ENCODE data around the gene PCTP. TPM values are rescaled to one million over a fixed set of nuclear protein-coding genes. Genes with fewer than 3 reads are reported as not detected.

PCTP gene
- total RNA-seq, 2 experiments from 2014 or later: 7.7 to 8.2 TPM

- CTCF ChIA-PET: interaction anchor here (1.0 kb wide), 1 partner anchor 10 kb away, joined by 4 read pairs; no protein-coding TSS in a partner anchor
- peaks cover 2% of the 10 kb centered on the region for H3K4me1 Mint-ChIP-seq (ENCODE audit: low read depth)
- ATAC-seq (no peak), DNase-seq (no peak)
- peaks cover 39% of the 10 kb centered on the region for H3K27me3 Mint-ChIP-seq (ENCODE audit: low read depth)
- H3K4me3 Mint-ChIP-seq: no peak overlapping the region
- POLR2A ChIA-PET: no interaction called here
- H3K27ac Mint-ChIP-seq: no peak overlapping the region
- no peaks in the 10 kb centered on the region for H3K36me3 Mint-ChIP-seq (ENCODE audit: low read depth)
- no peaks in the 10 kb centered on the region for H3K9me3 Mint-ChIP-seq (ENCODE audit: insufficient read depth)
These were observed 5.6 kb upstream of the PCTP start for GRCh38 chr17:55745258-55745657.

DNA sequence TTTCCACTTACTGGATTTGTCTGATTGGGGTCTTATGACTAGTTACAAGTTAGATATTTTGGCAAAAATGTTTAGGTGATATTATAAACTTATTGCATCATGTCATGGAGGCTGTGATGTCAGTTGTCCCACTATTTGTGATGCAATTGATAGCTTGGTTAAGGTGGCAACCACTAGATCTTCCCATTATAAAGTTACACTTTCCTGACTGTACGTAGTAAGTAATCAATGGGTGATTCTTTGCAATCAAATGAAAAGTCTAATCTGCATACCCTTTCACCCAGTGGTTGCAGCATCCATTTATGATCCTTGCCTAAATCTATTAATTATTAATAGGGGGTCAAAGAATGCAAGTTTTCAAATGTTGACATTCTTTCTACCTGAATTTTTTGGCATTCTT, 4.4 kb upstream of the PCTP start:
- H3K27me3 Mint-ChIP-seq (ENCODE audit: low read depth): peaks cover 35% of the 10 kb centered on the region
- no peaks in the 10 kb centered on the region for H3K9me3 Mint-ChIP-seq (ENCODE audit: insufficient read depth)
- no peak overlapping the region for H3K27ac Mint-ChIP-seq
- H3K4me1 Mint-ChIP-seq (ENCODE audit: low read depth): peaks cover 10% of the 10 kb centered on the region
- DNase-seq (no peak), ATAC-seq (no peak)
- H3K4me3 Mint-ChIP-seq: no peak overlapping the region
- ChIA-PET POLR2A (no interaction called here), CTCF (no interaction called here)
- H3K36me3 Mint-ChIP-seq (ENCODE audit: low read depth): no peaks in the 10 kb centered on the region

- Mint-ChIP-seq H3K4me1 (ENCODE audit: low read depth) (peaks cover 16% of the 10 kb centered on the region), H3K4me3 (no peak overlapping the region), H3K27ac (no peak overlapping the region), H3K27me3 (ENCODE audit: low read depth) (peaks cover 31% of the 10 kb centered on the region), H3K9me3 (ENCODE audit: insufficient read depth) (no peaks in the 10 kb centered on the region), H3K36me3 (ENCODE audit: low read depth) (no peaks in the 10 kb centered on the region)
- DNase-seq: no peak
- no peak for ATAC-seq
- ChIA-PET CTCF (no interaction called here), POLR2A (no interaction called here)
These were observed 3.6 kb upstream of the PCTP start for GRCh38 chr17:55747209-55747608.

DNA sequence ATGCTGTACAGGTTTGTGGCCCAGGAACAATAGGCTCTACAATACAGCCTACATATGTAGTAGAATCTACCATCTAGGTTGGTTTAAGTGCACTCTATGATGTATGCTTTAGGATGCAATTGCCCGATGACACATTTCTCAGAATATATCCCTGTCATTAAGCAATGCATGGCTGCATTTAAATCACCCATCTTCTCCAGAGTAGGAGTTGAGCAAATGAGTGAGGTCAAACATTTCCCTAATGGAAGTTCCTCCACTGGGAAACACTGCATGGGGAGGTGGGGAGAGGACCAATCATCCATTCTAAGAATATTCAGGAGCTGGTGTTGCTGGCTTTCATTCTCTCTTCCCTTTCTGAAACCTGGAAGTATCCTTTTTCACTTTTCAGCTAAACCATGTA, 2.0 kb upstream of the PCTP start:
- ATAC-seq (no peak), DNase-seq (no peak)
- no peak overlapping the region for H3K27ac Mint-ChIP-seq
- POLR2A ChIA-PET: no interaction called here
- no peaks in the 10 kb centered on the region for H3K9me3 Mint-ChIP-seq (ENCODE audit: insufficient read depth)
- CTCF ChIA-PET: interaction anchor here (3.1 kb wide), 1 partner anchor 14 kb away, joined by 23 read pairs; no protein-coding TSS in a partner anchor
- peaks cover 17% of the 10 kb centered on the region for H3K4me1 Mint-ChIP-seq (ENCODE audit: low read depth)
- no peak overlapping the region for H3K4me3 Mint-ChIP-seq
- H3K36me3 Mint-ChIP-seq (ENCODE audit: low read depth): peaks cover 3% of the 10 kb centered on the region
- peaks cover 29% of the 10 kb centered on the region for H3K27me3 Mint-ChIP-seq (ENCODE audit: low read depth)

DNA sequence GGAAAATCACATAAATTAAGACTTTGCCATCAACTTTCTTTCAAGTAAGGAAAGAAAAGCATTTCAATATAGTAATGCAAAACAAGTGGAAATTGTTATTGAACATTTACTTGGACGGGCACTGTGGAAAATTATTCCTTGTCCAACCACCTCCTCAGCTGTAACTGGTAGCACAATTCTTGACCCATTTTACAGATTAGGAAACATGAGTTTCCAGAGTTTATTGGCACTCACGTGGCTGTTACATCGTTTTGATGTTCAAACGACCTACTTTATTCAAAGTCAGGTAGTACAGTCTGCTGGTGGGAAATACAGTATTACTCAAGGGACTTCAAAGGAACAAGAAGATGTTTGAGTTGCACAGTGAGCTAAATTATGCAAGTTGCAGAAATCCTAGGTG, 866 bp upstream of the PCTP start:
- ATAC-seq (no peak), DNase-seq (no peak)
- CTCF ChIA-PET: interaction anchor here (0.6 to 3.1 kb wide), 2 partner anchors 15 to 680 kb away, joined by 3 to 23 read pairs; no protein-coding TSS in a partner anchor
- H3K4me3 Mint-ChIP-seq: peak overlapping the region; percentile 73
- peaks cover 17% of the 10 kb centered on the region for H3K4me1 Mint-ChIP-seq (ENCODE audit: low read depth)
- no peak overlapping the region for H3K27ac Mint-ChIP-seq
- POLR2A ChIA-PET: interaction anchor here (0.6 kb wide), 1 partner anchor 144 kb away, joined by 3 read pairs; no protein-coding TSS in a partner anchor
- peaks cover 28% of the 10 kb centered on the region for H3K27me3 Mint-ChIP-seq (ENCODE audit: low read depth)
- no peaks in the 10 kb centered on the region for H3K9me3 Mint-ChIP-seq (ENCODE audit: insufficient read depth)
- H3K36me3 Mint-ChIP-seq (ENCODE audit: low read depth): peaks cover 3% of the 10 kb centered on the region

DNA sequence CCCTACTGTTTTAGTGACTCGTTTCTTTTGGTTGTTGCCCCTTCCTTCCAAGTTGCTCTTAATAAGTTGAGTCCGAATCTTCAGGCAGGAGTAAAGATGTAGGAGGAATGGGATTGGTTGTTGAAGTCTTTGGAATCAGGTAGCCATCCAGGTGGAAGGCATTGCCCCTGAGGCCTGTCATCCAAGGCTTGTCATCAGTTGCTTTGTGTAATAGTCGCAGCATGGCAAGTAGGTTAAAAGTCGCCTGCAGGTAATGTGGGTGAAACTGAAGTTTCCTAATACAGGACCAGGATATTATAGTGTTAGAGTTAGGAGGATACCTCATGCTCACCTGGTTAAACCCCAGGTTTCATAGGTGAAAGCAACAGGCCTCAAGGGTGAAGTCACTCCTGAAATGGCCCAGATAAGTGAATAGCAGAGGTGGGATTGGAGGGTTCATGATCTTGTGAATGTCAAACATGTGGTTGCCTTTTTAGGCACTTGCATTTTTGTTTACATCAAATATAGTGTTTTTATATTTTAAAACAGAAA, 934 bp downstream of the PCTP start:
- ChIA-PET POLR2A (interaction anchor here (1.2 kb wide), 1 partner anchor 330 kb away, joined by 4 read pairs; no protein-coding TSS in a partner anchor), CTCF (interaction anchor here (1.2 to 3.1 kb wide), 2 partner anchors 9 to 17 kb away, joined by 5 to 23 read pairs; no protein-coding TSS in a partner anchor)
- H3K27me3 Mint-ChIP-seq (ENCODE audit: low read depth): peaks cover 16% of the 10 kb centered on the region
- H3K4me1 Mint-ChIP-seq (ENCODE audit: low read depth): peaks cover 17% of the 10 kb centered on the region
- DNase-seq (no peak), ATAC-seq (no peak)
- H3K4me3 Mint-ChIP-seq: peak overlapping the region; percentile 73
- H3K27ac Mint-ChIP-seq: peak overlapping the region; percentile 48
- peaks cover 3% of the 10 kb centered on the region for H3K36me3 Mint-ChIP-seq (ENCODE audit: low read depth)
- H3K9me3 Mint-ChIP-seq (ENCODE audit: insufficient read depth): no peaks in the 10 kb centered on the region

DNA sequence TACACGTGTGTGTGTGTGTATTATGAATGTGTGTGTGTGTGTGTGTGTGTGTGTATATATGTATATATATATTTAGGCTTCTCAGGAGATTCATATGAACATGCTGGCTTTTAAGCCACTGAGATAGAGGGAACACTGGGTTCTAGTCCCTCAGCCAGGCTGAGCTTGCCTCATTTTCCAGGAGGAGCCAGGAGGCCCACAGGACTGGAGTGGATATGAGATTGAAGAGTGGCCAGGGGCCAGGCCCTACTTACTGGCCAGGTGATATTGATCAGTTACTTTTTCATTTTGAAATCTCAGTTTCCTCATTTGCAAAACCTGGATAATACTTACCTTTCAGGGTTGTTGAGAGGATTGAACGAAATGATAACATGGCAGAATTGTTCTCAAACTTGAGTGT, 5.8 kb downstream of the PCTP start:
- Mint-ChIP-seq H3K4me3 (no peak overlapping the region), H3K36me3 (ENCODE audit: low read depth) (peaks cover 3% of the 10 kb centered on the region), H3K27ac (no peak overlapping the region), H3K27me3 (ENCODE audit: low read depth) (no peaks in the 10 kb centered on the region), H3K9me3 (ENCODE audit: insufficient read depth) (no peaks in the 10 kb centered on the region), H3K4me1 (ENCODE audit: low read depth) (peaks cover 5% of the 10 kb centered on the region)
- ATAC-seq: no peak
- ChIA-PET POLR2A (no interaction called here), CTCF (no interaction called here)
- DNase-seq: no peak

GRCh38 chr17:55757659-55758058, 6.8 kb downstream of the PCTP start:
- ChIA-PET POLR2A (no interaction called here), CTCF (no interaction called here)

GRCh38 chr17:55758171-55758570, 7.3 kb downstream of the PCTP start:
- Mint-ChIP-seq H3K27ac (no peak overlapping the region), H3K27me3 (ENCODE audit: low read depth) (no peaks in the 10 kb centered on the region), H3K4me1 (ENCODE audit: low read depth) (no peaks in the 10 kb centered on the region), H3K36me3 (ENCODE audit: low read depth) (peaks cover 3% of the 10 kb centered on the region), H3K4me3 (no peak overlapping the region), H3K9me3 (ENCODE audit: insufficient read depth) (no peaks in the 10 kb centered on the region)
- CTCF ChIA-PET: interaction anchor here (1.6 kb wide), 1 partner anchor 232 kb away, joined by 4 read pairs; no protein-coding TSS in a partner anchor
- ATAC-seq: no peak
- DNase-seq: no peak
- POLR2A ChIA-PET: no interaction called here

More at GRCh38 chr17:55757659-55758058, 6.8 kb downstream of the PCTP start:
- Mint-ChIP-seq H3K36me3 (ENCODE audit: low read depth) (peaks cover 3% of the 10 kb centered on the region), H3K27ac (no peak overlapping the region), H3K27me3 (ENCODE audit: low read depth) (no peaks in the 10 kb centered on the region), H3K9me3 (ENCODE audit: insufficient read depth) (no peaks in the 10 kb centered on the region), H3K4me3 (no peak overlapping the region), H3K4me1 (ENCODE audit: low read depth) (no peaks in the 10 kb centered on the region)
- ATAC-seq: no peak
- no peak for DNase-seq

- Mint-ChIP-seq H3K27ac (no peak overlapping the region), H3K27me3 (ENCODE audit: low read depth) (no peaks in the 10 kb centered on the region), H3K4me3 (no peak overlapping the region), H3K36me3 (ENCODE audit: low read depth) (no peaks in the 10 kb centered on the region), H3K9me3 (ENCODE audit: insufficient read depth) (no peaks in the 10 kb centered on the region), H3K4me1 (ENCODE audit: low read depth) (no peaks in the 10 kb centered on the region)
- ATAC-seq (no peak), DNase-seq (no peak)
- POLR2A ChIA-PET: no interaction called here
- CTCF ChIA-PET: interaction anchor here (1.4 to 1.8 kb wide), 2 partner anchors 10 to 27 kb away, joined by 4 to 5 read pairs; partner anchors contain the start of gene PCTP
These were observed 9.9 kb downstream of the PCTP start for GRCh38 chr17:55760643-55761355.

DNA sequence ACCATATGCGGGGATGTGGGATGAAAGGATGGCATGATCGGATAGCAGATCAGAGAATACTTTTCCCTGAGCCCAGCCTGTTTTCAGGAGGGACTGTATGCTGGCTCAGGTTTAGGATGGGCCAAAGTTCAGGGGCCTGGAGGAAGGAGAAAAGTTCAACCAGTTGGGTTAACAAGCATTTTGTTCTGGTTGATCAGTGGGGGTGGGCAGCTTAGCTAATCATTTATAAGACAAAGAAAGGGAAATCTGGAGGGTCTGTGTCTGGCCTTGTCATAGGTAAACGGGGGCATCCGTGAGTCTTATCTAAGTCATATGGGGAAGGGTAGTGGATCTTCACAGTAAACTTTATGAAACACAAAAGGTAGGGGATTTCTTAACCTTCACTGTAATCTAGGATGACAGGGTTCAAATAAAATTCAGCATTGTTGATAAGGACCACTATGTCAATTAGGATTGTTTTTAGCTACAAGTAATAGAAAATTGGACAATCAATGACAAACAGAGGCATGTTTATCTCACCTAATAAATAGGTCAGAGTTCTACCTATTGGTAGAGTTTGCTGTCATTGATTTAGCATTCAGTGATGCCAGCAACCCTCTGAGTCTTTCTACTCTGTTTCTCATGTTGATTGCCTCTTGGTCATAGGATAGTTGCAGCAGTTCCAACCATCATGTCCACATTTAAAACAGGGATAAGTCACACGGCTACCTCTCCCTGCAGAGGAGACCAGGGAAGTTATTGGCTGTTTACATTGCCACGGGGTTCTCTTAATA, 11.4 kb downstream of the PCTP start:
- POLR2A ChIA-PET: no interaction called here
- Mint-ChIP-seq H3K4me1 (ENCODE audit: low read depth) (no peaks in the 10 kb centered on the region), H3K36me3 (ENCODE audit: low read depth) (no peaks in the 10 kb centered on the region), H3K27me3 (ENCODE audit: low read depth) (no peaks in the 10 kb centered on the region), H3K27ac (no peak overlapping the region), H3K9me3 (ENCODE audit: insufficient read depth) (no peaks in the 10 kb centered on the region), H3K4me3 (no peak overlapping the region)
- no peak for ATAC-seq
- CTCF ChIA-PET: interaction anchor here (1.8 kb wide), 1 partner anchor 11 kb away, joined by 5 read pairs; the partner anchor contains the start of gene PCTP
- no peak for DNase-seq

- no peaks in the 10 kb centered on the region for H3K36me3 Mint-ChIP-seq (ENCODE audit: low read depth)
- H3K4me3 Mint-ChIP-seq: no peak overlapping the region
- POLR2A ChIA-PET: no interaction called here
- H3K9me3 Mint-ChIP-seq (ENCODE audit: insufficient read depth): no peaks in the 10 kb centered on the region
- H3K27ac Mint-ChIP-seq: no peak overlapping the region
- H3K4me1 Mint-ChIP-seq (ENCODE audit: low read depth): no peaks in the 10 kb centered on the region
- DNase-seq (no peak), ATAC-seq (no peak)
- CTCF ChIA-PET: no interaction called here
- no peaks in the 10 kb centered on the region for H3K27me3 Mint-ChIP-seq (ENCODE audit: low read depth)
These were observed 13.0 kb downstream of the PCTP start for GRCh38 chr17:55763856-55764255.
